ENCODE data around the gene IL25.
A peak's percentile ranks its signal among the peaks of the same experiment; 100 is the strongest.

IL25 gene

GRCh38 chr14:23357261-23357660 lies 15.3 kb upstream of the IL25 start:
- no peaks in the 10 kb centered on the region for H3K9me3 ChIP-seq (ENCODE audit: severe bottlenecking)
- H3K4me3 ChIP-seq (ENCODE audit: low read depth, low read length), result no peak overlapping the region
- no peak overlapping the region for H3K27ac ChIP-seq
- TF ChIP-seq CTCF (IDR thresholded peaks at IDR 0.05; ENCODE audit: low read depth, low read length), result no peak
- H3K36me3 ChIP-seq, result peaks cover 53% of the 10 kb centered on the region
- DNase-seq, result no peak
- H3K27me3 ChIP-seq (ENCODE audit: insufficient read depth, low read depth, severe bottlenecking), result no peaks in the 10 kb centered on the region

GRCh38 chr14:23358042-23358441 lies 14.6 kb upstream of the IL25 start:
- Histone ChIP-seq H3K36me3 (peaks cover 54% of the 10 kb centered on the region), H3K27me3 (ENCODE audit: insufficient read depth, low read depth, severe bottlenecking) (no peaks in the 10 kb centered on the region), H3K27ac (peak overlapping the region; percentile 45), H3K9me3 (ENCODE audit: severe bottlenecking) (no peaks in the 10 kb centered on the region), H3K4me3 (ENCODE audit: low read depth, low read length) (no peak overlapping the region)
- no peak for TF ChIP-seq CTCF (IDR thresholded peaks at IDR 0.05; ENCODE audit: low read depth, low read length)
- no peak for DNase-seq

GRCh38 chr14:23358553-23359166 lies 13.9 kb upstream of the IL25 start:
- Histone ChIP-seq H3K27ac (peak overlapping the region; percentile 45), H3K4me3 (ENCODE audit: low read depth, low read length) (no peak overlapping the region), H3K27me3 (ENCODE audit: insufficient read depth, low read depth, severe bottlenecking) (no peaks in the 10 kb centered on the region), H3K9me3 (ENCODE audit: severe bottlenecking) (no peaks in the 10 kb centered on the region), H3K36me3 (peaks cover 60% of the 10 kb centered on the region)
- TF ChIP-seq CTCF (IDR thresholded peaks at IDR 0.05; ENCODE audit: low read depth, low read length), result no peak
- DNase-seq, result no peak

- Histone ChIP-seq H3K27ac (peak overlapping the region; percentile 45), H3K4me3 (ENCODE audit: low read depth, low read length) (no peak overlapping the region), H3K9me3 (ENCODE audit: severe bottlenecking) (no peaks in the 10 kb centered on the region), H3K27me3 (ENCODE audit: insufficient read depth, low read depth, severe bottlenecking) (no peaks in the 10 kb centered on the region), H3K36me3 (peaks cover 65% of the 10 kb centered on the region)
- DNase-seq, result no peak
- no peak for TF ChIP-seq CTCF (IDR thresholded peaks at IDR 0.05; ENCODE audit: low read depth, low read length)
Observed at GRCh38 chr14:23359167-23359626, 13.4 kb upstream of the IL25 start.

- TF ChIP-seq CTCF (IDR thresholded peaks at IDR 0.05; ENCODE audit: low read depth, low read length), result no peak
- Histone ChIP-seq H3K4me3 (ENCODE audit: low read depth, low read length) (no peak overlapping the region), H3K36me3 (peaks cover 68% of the 10 kb centered on the region), H3K27me3 (ENCODE audit: insufficient read depth, low read depth, severe bottlenecking) (no peaks in the 10 kb centered on the region), H3K9me3 (ENCODE audit: severe bottlenecking) (no peaks in the 10 kb centered on the region), H3K27ac (0 out of 2 replicates have a peak overlapping the region, but pooled peaks have one; percentile 10)
- no peak for DNase-seq
Observed at GRCh38 chr14:23359722-23360447, 12.7 kb upstream of the IL25 start.

Measured in WERI-Rb-1 (cell line).